Vagina (tissue), 2 donors: ENCODE results near the gene MAT2A. TPM values are rescaled to one million over a fixed set of nuclear protein-coding genes. Genes with fewer than 3 reads are reported as not detected.

Experiments
- DNase-seq, 2 donors: peaks; one replicate each; pipeline ENCODE4 v3.0.0-alpha.2; 2017; ENCODE audit errors: extremely low spot score in 2 of 2
- H3K27ac ChIP-seq: fragments of 200-600 bp; sonication (generic); one replicate; pipeline ENCODE4 v1.5.1; 2019
- H3K27me3 ChIP-seq: fragments of 200-600 bp; sonication (generic); one replicate; pipeline ENCODE4 v1.5.1; 2019
- H3K36me3 ChIP-seq, 2 donors: fragments of 200-600 bp; sonication (generic); one replicate each; pipeline ENCODE4 v1.5.1; 2017 to 2019
- H3K4me1 ChIP-seq: fragments of 200-600 bp; sonication (generic); one replicate; pipeline ENCODE4 v1.5.1; 2019
- H3K4me3 ChIP-seq, 2 donors: fragments of 200-600 bp; sonication (generic); 1 replicate in 1 of 2; 2 replicates in 1 of 2; pipeline ENCODE4 v1.5.1; 2016 to 2019
- H3K9me3 ChIP-seq: fragments of 200-600 bp; sonication (generic); one replicate; pipeline ENCODE4 v1.5.1; 2019
- CTCF ChIP-seq, 3 experiments: fragments of 450-650 bp in 2 of 3; fragments of 200-600 bp in 1 of 3; sonication (generic) in 1 of 3; IDR thresholded peaks; one replicate each; pipeline ENCODE4 v1.5.1; 2017 to 2019; ENCODE audit warnings: antibody characterized with exemption in 3 of 3, mild to moderate bottlenecking in 2 of 3, moderate library complexity in 2 of 3
- POLR2A ChIP-seq, 2 donors: fragments of 450-650 bp; IDR thresholded peaks; one replicate each; pipeline ENCODE4 v1.6.1; 2017; ENCODE audit warnings: antibody characterized with exemption in 2 of 2, mild to moderate bottlenecking in 2 of 2, moderate library complexity in 2 of 2
- POLR2AphosphoS5 ChIP-seq, 2 donors: sonication (generic); formaldehyde crosslinking; IDR thresholded peaks; one replicate each; pipeline ENCODE4 v1.9.0; 2017; ENCODE audit warnings: antibody characterized with exemption in 2 of 2, mild to moderate bottlenecking in 2 of 2, low read depth in 1 of 2; ENCODE audit not compliant: insufficient read depth in 1 of 2
- intact Hi-C: fragments of 100-400 bp; cut with DNase I; formaldehyde crosslinking; loops from one replicate; pipeline ENCODE4 v1.15.1; 2023
- total RNA-seq: library from RNA; depleted of rRNA; stranded (reverse); fragments of >200 nt; gene quantifications from one replicate; pipeline ENCODE4 v1.2.3, GENCODE V29; 2016

Gene MAT2A
- total RNA-seq, 1 donor from 2014 or later = 177 TPM

DNA sequence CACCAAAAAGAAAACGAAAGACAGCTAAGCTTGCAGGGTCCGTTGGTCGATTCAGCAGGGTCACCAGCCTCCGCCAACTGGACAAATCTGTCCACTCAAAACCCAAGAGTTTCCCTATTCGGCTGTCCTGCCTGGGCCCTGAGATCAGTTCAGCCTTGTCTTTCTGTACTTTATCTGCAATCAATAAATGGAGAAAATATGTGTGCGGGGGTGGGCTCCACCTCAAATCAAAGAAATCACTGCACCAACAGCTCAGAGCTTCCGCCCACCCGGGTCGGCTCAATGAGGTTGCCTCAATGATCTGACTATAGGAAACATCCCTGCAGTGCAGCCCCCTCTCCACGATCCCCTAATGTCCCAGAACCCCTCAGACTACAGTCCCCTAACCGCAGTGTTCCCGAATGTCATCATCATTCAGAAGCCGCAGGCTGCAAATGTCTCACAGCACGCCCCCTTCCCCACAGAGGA lies 21.9 kb downstream of the MAT2A start:
- Histone ChIP-seq H3K27me3 (no peaks in the 10 kb centered on the region), H3K27ac (peak overlapping the region; percentile 95), H3K4me3 (peak overlapping the region; percentile 73 to 90), H3K9me3 (no peaks in the 10 kb centered on the region), H3K36me3 (peaks cover 0 to 11% of the 10 kb centered on the region in 2 donors), H3K4me1 (peaks cover 25% of the 10 kb centered on the region)
- DNase-seq = no peak
- intact Hi-C loops = no loop called here
- TF ChIP-seq CTCF (IDR thresholded peaks at IDR 0.05) (no peak), POLR2AphosphoS5 (IDR thresholded peaks at IDR 0.05; ENCODE audit: insufficient read depth in 1 of 2, low read depth in 1 of 2) (no peak), POLR2A (IDR thresholded peaks at IDR 0.05) (no peak)

DNA sequence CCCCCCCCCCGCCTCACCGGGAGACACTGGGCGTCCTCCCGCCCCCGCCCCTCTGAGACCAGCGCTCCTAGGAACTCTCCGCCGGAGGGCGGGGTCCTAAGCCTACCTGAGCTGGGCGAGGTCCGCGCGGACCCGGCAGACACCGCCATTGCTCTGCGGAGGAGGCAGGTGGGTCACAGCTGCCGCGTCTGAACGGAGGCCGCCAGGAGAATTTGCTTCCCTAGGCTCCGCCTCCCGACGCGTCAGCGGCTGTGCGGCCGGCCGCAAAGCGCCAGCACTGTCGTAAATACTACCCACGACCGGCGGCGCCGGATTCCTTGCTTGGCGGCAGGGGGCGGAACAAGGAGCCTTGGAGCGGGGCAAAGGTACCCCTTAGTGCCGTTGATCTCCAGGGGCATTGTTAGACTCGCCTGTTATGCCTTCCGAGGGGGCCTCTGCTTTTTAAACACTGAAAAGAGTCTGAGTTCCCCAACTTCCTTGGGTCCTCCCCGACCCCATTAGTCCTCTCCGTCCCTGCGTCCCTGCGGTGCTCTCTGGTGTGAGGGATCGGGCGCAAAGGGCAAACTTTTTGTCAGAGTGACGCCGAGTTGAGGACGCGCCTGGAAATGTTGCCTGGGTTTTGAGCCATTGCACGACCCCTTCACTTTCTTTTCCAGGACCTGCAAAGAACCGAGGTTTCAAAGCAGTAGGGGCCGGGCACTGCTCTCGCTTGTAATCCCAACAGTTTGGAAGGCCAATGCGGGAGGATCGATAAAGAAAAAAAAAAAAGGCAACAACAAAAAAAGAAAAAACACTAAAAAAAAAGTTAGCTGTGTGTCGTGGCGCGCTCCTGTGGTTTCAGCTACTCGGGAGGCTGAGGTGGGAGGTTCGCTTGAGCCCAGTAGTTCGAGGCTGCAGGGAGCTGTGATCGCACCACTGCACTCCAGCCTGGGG lies 22.6 kb downstream of the MAT2A start, which contains the start of gene GGCX:
GGCX (minus strand) TSS at position 214 of the 933 bp plus-strand sequence; CDS start at position 149, 65 bp downstream.
- TF ChIP-seq POLR2AphosphoS5 (IDR thresholded peaks at IDR 0.05; ENCODE audit: insufficient read depth in 1 of 2, low read depth in 1 of 2) (peak; percentile 87 to 95), POLR2A (IDR thresholded peaks at IDR 0.05) (peak in 1 of 2 donors; percentile 74), CTCF (IDR thresholded peaks at IDR 0.05) (peak; percentile 6 to 59 (median 14))
- Histone ChIP-seq H3K4me1 (peaks cover 25% of the 10 kb centered on the region), H3K36me3 (peaks cover 0 to 8% of the 10 kb centered on the region in 2 donors), H3K27me3 (no peaks in the 10 kb centered on the region), H3K4me3 (peak within 1 kb of the TSS; percentile 73 to 90), H3K27ac (peak within 1 kb of the TSS; percentile 95), H3K9me3 (no peaks in the 10 kb centered on the region)
- intact Hi-C loops = no loop called here
- DNase-seq = peak in 1 of 2 donors; percentile 93

DNA sequence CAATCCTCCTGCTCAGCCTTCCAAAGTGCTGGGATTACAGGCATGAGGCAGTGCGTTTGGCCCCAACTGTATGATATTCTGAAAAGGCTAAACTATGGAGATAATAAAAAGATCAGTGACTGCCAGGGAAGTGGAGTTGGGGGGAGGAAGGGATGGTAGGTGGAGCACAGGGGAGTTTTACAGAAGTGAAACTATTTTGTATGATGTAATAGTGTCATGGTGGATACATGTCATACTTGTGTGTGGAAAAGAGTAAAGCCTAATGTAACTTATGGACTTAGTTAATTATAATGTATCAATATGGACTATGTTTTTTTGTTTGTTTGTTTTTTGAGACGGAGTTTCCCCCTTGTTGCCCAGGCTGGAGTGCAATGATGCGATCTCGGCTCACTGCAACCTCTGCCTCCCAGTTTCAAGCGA lies 25.2 kb downstream of the MAT2A start:
- intact Hi-C loops = loop anchor here (1.0 kb wide), 1 partner anchor 18 kb away; no protein-coding TSS in a partner anchor
- Histone ChIP-seq H3K27me3 (no peaks in the 10 kb centered on the region), H3K36me3 (no peaks in the 10 kb centered on the region), H3K4me1 (peaks cover 24% of the 10 kb centered on the region), H3K9me3 (no peaks in the 10 kb centered on the region), H3K4me3 (no peak overlapping the region), H3K27ac (no peak overlapping the region)
- no peak for DNase-seq
- TF ChIP-seq POLR2AphosphoS5 (IDR thresholded peaks at IDR 0.05; ENCODE audit: insufficient read depth in 1 of 2, low read depth in 1 of 2) = no peak
- no peak for TF ChIP-seq POLR2A (IDR thresholded peaks at IDR 0.05)
- TF ChIP-seq CTCF (IDR thresholded peaks at IDR 0.05) = no peak

DNA sequence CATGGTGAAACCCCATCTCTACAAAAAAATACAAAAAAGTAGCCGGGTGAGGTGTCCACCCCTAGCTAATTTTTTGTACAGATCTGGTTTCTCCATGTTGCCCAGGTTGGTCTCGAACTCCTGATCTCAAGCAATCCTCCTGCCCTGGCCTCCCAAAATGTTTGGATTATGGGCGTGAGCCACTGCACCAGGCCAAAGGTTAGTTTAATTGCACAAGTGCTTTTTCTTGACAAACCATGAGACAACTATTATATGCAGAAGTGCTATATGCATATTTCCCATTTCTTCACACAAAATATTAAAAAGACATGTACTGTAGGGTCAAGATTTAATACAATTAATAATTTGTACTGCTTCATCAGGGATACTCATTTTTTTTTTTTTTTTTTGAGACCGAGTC lies 27.3 kb downstream of the MAT2A start:
- no peaks in the 10 kb centered on the region for H3K27me3 ChIP-seq
- no peak for DNase-seq
- no peak overlapping the region for H3K27ac ChIP-seq
- TF ChIP-seq CTCF (IDR thresholded peaks at IDR 0.05) = no peak
- TF ChIP-seq POLR2AphosphoS5 (IDR thresholded peaks at IDR 0.05; ENCODE audit: insufficient read depth in 1 of 2, low read depth in 1 of 2) = no peak
- TF ChIP-seq POLR2A (IDR thresholded peaks at IDR 0.05) = no peak
- peaks cover 5% of the 10 kb centered on the region for H3K4me1 ChIP-seq
- intact Hi-C loops = no loop called here
- H3K4me3 ChIP-seq = no peak overlapping the region
- H3K9me3 ChIP-seq = no peaks in the 10 kb centered on the region
- no peaks in the 10 kb centered on the region for H3K36me3 ChIP-seq
